GM21367 (cell line): ENCODE measurements around the gene LPXN.

ENCODE experiments used
- ATAC-seq: cut with Tn5 transposase; IDR thresholded peaks from one replicate; pipeline ENCODE4 v1.9.1; 2021; ENCODE audit not compliant: unreplicated experiment

Gene LPXN

DNA sequence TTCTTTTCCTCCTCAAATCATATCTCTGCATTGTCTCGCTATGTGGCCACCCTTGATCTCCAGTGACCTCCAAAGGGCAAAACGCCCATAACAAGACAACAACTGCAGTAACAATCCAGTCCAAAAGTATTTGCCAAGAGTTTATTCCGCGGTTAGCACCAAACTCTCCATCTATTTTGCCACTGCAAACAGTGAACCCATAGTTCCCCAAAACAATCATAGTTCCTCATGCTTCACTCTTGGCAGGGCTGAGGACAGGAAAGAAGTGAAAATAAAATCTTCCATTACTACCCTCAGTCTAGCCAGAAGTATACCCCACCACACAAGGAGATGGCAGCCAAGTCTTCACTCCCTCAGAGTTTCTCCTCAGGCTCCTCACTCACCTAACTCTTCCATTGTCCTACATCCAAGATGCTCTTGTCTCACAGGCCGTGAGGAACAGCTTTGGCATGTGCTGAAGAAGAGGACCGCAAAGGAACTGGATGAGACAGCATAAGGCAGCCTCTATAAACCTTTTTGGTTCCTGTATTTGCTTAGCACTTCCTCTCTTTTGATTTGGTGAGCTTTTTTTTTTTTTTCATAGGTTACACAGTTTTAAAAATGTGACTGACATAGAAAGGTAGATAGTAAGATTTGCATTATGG lies at the start of gene LPXN:
Gene LPXN, minus strand, starts transcription at position 480 of the 644 bp plus-strand sequence. Its CDS starts 84 bp downstream, at position 396.
- no peak for ATAC-seq

DNA sequence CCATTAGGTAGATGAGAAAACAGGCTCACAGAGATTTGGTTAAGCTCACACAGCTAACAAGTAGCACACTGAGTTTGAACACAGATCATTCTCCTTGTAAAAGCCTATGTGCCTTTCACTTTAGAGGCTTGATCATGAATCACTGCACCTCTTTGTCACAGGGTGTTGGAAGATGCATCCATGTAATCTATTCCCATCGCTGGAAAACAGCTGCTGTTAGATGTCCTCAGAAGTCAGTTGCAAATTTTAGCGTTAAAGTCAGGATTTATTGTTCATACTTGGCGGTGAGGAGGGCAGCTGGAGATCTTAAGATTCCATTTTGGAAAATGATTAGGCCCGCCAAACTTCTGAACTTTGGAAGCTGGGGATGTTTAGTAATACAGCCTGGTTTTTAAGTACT lies 49.4 kb upstream of the LPXN start:
- no peak for ATAC-seq

DNA sequence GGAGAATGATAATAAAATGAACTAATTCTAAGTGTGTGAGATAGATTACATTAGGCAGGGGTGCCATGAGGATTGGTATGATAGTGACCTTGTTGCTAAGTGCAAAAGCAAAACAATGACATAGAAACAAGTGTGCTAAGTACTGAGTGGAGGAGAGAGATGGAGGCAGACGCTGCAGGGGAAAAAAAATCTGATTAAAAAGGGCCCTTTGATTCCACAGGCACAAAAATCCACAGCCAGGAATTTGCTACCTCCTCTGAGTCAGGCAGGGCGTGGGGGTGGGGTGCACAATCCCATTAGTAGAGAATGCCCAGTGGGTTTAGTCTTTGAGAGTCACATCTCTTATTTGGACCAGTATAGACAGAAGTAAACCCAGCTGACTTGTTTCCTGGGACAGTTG lies 46.7 kb upstream of the LPXN start, which contains the start of gene CNTF:
Gene CNTF, plus strand, starts transcription at position 322 of the 400 bp plus-strand sequence. CDS start 88 bp downstream, outside the sequence.
- no peak for ATAC-seq

DNA sequence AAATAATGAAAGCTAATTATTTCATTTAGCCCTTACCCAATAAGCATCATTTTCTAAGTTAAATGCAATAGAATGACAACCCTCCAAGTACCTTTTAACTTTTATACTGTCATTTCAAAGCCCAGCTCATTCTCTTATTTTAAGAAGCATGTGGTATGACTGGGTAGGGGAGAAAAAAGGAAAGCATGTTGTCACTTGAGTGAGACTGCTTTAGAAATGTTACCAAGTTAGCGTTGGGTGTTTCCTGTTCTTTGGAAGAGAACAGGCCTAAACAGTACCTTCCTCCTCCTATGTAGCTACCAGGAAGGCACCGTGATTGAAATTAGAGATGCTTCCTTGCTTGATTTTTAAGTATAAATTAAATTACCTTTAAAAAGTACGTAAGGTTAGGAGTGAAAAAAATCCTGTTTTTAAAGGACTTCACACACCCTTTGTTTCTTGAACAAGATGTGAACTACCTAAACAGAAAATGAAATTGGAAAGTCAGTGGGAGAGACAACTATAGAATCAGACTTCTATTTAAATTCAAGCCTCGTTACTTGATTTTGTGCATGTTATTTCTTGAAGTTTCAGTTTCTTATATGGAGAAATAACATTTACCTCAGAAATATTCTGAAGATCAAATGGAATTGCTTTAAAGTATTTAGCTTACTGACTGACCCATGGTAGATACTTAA lies 46.1 kb upstream of the LPXN start:
- no peak for ATAC-seq

DNA sequence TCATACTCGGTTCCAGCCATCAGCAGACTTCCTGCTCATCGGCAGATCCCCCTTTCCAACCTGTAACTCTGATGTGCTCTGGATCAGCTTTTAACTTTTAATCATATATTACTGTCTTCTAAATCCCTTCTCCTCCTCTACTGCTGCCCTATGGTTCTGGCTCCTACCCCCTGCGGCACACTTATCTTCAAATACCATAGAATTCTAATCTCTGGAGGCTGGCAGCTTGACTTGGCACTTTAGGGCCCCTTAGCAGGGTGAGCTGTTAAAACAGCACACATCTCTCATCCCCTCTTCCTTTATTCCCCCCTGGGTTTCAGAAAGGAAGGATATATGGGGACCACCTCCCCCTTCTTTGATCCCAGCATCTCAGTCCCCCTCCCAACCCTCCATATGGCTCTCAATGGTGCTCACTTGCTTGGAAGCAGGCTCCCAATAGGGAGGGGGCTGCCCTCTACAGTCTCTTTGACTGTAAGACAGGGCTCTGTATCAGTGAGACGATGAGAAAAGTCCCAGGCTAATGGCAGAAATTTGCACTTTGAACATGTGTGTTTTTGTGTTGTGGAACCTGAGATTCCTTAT lies 42.4 kb upstream of the LPXN start:
- ATAC-seq = no peak

DNA sequence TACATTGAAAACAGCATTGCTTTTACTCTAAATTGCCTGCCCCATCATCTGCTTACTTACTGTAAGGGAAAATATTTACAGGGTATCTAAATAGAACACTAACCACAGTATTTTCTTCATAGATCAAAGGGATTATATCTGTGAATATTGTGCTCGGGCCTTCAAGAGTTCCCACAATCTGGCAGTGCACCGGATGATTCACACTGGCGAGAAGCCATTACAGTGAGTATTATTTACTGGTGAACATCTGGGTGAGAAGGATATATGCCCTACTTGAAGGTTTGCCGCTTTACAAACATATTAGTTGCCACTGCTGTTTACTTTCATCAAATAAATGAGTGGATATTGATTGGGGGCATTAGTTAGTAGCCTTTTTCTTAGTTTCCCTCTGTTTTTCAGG lies 40.9 kb upstream of the LPXN start:
- ATAC-seq = no peak

DNA sequence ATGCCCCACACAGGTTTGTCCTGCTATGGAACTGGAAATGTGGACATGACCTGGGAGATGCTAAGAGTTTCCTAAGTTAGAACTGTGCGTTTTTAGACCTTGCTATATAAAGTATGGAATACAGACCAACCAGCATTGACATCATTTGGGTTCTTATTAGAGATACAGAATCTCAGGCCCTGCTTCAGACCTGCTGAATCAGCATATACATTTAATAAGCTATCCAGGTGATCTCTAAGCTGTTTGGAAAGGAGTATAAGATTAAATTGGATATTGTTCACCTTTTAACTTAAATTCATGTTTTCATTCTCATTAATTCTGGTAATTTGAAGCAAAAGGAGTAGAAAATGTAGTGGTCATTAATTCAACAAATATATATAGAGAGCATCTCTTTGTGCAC lies 39.9 kb upstream of the LPXN start:
- no peak for ATAC-seq

DNA sequence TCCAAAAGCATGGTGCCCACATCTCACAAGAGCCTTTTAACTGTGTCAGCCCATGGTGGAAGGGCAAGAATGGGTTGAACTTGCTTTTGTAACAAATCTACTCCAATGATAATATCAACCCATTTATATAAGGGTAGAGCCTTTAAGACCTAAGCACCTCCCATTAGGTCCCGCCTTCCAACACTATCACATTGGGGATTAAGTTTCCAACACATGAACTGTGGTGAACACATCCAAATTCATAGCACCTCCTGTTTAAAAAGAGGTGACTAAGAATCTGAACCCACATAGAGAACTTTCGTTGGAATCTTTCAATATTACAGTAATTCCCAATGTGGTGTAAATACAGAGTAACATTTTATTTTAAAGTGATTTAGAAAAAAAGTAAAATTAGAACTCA lies 37.6 kb upstream of the LPXN start:
- no peak for ATAC-seq

DNA sequence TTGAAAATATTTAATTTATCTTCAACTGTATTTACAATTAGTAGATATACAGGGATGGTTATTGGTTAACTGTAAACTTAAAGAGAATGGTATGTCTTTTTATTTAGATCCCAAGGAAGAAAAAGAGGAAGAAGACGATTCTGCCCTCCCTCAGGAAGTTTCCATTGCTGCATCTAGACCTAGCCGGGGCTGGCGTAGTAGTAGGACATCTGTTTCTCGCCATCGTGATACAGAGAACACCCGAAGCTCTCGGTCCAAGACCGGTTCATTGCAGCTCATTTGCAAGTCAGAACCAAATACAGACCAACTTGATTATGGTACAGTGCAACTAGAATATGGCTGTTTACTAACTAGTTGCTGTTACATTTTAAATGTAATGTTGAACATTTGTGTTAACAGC lies 34.1 kb upstream of the LPXN start:
- no peak for ATAC-seq

DNA sequence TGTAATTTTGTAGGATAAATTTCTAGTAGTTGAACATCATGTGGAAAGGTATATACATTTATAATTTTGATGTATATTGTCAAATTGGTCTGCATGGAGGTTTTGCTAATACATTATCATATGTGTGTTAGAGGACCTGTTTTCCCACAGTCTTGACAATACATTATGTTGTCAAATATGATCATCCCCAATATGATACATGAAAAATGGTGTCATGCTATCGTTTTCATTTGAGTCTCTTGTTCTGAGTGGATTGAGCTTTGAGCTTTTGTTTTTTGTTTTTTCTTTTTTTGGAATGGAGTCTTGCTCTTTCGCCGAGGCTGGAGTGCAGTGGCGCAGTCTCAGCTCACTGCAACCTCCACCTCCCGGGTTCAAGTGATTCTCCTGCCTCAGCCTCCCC lies 32.7 kb upstream of the LPXN start:
- ATAC-seq = no peak

DNA sequence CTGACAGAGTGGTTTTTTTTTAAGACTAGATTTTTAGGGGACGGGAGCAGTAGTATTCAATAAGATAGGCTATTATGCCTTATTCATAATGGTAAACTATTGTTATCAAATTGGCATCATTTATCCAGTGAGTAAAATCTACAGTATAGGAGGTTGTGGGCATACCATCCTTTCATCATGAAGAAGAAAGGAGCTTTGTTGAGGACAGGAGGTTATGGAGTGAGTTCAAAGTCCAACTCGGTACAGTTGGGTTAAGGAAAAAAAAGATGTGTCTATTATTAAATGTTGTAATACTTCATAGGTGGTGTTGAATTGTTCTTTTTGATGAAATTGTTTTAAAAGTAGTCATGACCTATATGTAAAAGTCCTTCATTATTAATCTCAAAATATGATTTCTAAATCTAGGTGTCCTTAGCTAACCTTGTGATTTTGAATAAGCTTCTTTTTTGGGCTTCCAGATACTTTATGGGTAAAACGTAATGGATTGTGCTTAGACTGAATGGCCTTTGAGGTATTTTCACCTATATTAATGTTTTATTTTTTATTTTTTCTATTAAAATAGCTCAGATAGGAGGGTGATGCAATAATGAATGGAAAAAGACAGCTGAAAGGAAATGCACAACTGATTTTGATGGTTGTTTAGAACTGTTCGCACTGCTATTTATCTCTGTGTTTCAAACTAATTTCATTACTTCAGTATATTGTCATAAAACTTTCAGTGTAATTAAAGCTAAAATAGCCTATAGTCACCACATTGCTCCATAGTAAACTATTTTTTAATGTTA lies 31.5 kb upstream of the LPXN start:
- no peak for ATAC-seq

DNA sequence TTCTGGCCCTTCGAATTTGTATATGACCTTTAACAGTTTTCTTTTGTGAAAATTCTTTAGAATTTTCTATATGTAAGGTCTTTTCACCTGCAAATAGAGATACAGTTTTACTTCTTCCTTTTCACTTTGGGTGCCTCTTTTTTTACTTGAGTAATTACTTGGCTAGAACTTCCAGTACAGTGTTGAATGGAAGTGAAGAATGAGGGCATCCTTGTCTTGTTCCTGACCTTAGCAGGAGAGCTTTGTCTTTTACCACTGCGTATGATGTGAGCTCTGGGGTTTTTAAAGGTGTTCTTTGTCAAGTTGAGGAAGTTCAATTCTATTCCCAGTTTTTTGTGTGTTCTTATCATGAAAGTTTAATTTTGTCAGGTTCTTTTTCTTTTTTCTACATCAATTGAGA lies 24.9 kb upstream of the LPXN start:
- ATAC-seq = no peak

DNA sequence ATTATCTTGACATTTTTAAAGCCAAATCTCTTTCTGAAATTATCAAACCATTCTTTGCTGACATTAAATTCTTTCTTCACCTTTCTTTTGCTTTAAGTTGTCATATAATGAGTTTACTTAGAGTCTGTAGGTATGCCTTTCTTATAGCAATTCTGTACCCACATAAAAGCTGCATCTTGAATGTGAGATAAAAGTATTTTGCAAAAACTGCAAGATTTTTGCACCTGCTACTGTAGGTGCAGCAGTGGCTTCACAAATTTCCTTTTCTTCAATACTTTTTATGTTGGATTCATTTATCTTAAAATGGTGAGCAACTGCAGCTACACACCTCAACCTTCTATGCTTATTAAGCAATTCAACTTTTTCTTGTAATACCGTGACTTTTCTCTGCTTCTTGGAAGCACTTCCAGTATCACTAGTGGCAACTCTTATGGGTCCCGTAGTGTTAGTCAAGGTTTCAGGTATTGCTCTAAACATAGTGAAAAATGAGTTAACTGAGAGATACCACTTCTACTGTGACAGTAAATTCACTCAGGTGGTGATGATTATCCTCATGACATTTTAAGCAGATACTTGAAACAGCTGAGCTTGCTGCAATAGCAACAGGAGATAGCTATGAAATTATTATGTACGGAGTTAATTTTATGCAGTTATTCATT lies 22.0 kb upstream of the LPXN start:
- no peak for ATAC-seq

DNA sequence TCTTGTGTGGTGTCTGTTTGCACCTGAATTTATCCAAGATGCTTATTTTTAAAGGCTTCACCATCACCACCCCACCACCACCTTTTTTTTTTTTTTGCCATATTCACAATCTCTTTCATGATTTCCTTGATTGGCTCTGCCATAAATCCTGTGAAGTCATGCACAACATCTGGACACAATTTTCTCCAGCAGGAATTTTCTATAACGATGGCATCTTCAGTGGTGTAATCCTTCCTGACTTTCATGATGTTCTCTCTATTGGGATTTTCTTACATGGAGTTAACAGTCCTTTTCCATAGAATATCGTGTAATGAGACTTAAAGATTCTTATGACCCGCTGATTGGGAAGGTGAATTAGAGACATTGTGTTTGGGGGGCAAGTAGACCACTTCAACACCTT lies 21.0 kb upstream of the LPXN start:
- no peak for ATAC-seq

DNA sequence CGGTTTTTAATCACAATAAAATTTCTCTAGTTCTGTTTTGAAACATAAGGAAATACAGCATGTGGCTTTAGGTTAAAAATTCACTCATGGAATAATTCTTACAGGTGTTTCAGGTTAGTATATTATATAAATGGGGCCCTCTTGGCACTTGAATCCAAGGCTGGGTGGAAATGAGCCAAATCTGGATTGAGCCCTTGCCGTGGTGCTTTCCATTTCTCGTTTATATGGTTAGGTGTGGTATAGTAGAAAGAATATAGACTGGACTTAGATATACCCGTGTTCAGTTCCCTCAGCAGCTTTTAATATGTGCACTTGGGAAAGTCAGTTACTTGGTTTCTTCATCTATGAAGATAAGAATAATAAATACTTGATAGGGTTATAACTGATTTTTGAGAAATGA lies 19.2 kb upstream of the LPXN start:
- ATAC-seq = no peak

DNA sequence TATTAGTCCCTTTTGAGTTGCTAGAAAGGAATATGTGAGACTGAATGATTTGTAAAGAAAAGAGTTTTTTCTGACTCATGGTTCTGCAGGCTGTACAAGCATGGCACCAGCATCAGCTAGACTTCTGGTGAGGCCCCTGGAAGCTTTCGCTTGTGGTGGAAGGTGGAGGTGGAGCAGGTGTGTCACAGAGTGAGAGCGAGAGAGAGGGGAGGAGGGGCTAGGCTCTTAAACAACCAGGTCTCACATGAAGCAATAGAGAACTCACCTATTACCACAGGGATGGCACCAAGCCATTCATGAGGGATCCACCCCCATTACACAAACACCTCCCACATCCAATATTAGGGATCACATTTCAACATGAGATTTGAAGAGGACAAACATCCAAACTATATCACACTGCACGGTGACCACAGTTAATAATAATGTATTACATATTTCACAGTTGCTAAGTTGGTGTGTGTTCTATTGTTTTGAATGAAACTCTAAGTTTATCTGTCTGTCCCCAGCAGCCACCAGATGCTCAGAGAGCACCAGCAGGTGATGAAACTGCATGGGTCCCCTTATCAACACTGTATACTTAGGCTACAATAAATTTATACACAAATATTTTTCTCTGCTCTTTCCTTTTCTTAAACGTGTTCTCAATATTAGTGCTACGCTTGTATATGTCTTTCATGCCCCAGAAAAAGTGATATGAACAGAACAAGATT lies 17.3 kb upstream of the LPXN start:
- ATAC-seq = no peak

DNA sequence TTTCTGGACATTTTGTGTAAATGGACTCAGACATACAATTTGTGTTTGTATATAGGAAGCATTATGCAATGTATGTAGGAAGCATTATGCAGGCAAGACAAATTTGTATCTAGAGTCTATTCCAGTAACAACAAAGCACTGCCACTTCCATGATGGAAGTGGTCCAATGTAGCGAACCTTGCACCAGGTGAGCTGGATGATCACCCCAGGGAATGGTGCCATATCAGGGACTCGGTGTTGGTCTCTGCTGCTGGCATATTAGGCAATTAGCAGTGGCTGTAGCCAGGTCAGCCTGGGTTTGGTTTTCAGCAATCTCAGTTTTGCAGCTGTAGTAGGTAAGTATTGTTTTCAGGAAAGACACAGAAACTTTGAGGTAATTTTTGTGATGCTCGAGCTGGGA lies 16.0 kb upstream of the LPXN start:
- ATAC-seq = no peak

DNA sequence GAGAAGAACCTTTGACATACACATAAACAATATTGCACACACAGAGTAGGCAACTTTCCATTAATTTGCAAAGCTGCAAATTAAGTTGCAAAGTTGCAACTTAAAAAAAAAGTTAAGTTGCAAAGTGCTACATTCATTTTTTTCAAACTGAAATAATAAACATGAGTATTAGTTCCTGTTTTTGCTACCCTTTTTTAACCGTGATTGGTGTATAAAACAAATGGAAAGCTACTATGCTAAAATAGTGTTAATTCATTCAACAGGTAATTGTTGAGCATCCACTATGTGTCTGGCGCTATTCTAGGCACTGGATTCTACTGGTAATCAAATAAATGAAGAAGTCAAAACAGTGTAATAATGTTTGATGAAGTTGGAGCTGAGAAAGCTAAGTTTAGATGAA lies 11.3 kb upstream of the LPXN start:
- ATAC-seq = no peak

DNA sequence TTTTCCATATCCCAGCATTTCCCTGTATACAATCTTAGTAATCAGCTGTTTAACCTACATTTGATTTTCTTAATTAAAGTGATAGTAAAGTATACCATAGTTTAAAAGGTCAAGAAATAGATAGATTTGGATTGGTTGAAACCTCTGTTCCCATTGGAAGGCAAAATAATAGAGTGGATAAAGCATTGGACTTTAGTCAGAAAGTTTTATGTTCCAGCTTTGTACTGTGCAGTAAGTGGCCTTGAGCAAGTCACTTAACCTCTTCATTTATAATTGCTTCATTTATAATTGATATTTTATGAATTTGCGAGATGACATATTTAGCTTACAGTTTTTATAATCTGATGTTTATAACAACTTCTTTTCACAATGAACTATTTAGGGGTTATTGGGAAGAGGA lies 6.8 kb upstream of the LPXN start:
- ATAC-seq = no peak

DNA sequence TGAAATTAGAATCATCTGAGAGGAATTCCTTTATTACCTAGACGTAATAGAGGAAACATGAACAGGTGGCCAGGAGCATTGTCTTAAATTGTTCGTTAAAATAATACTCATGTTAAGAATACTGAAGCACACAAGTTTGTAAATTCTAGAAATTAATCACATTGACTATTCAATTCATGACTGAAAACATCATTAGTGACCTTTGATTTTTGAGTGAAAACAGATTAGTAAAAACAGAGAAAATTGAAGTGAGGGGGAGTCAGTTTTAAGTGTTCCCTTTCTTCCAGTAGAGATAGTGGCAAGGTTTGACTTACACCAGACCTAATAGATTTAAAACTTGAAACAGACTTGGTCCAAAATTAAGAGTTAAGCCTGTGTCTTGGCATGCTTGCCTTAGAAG lies 4.7 kb upstream of the LPXN start:
- ATAC-seq = no peak
